ENCODE measurements around the gene SH3PXD2B. TPM values are rescaled to one million over a fixed set of nuclear protein-coding genes. Genes with fewer than 3 reads are reported as not detected.
"Not testable (repeated sequence)": the region's sequence is repeated elsewhere in the genome, so short reads cannot be mapped to it uniquely, and the experiment has no call there.

The SH3PXD2B gene
- total and polyA plus RNA-seq, 2 donors (not counting 1 experiment from before 2014, with no cell fraction given) = not detected

GRCh38 chr5:172370648-172371545 lies 83.4 kb downstream of the SH3PXD2B start:
- Histone ChIP-seq H3K4me1 (ENCODE audit: control insufficient read depth in 2 of 2, insufficient read depth in 2 of 2, low read length in 2 of 2) (no peaks in the 10 kb centered on the region), H3K36me3 (replicated peaks in 1 of 2; ENCODE audit: control extremely low read depth in 1 of 2, control insufficient read depth in 1 of 2, extremely low read depth in 1 of 2, insufficient read depth in 2 of 2, low read length in 1 of 2) (no peaks in the 10 kb centered on the region), H3K27ac (ENCODE audit: low read length in 2 of 2) (no peak overlapping the region), H2AFZ (ENCODE audit: insufficient read depth, low read depth, low read length, poor library complexity, severe bottlenecking) (no peak overlapping the region), H3K9me3 (ENCODE audit: control extremely low read depth in 1 of 3, control insufficient read depth in 2 of 3, insufficient read depth in 1 of 3, low read length in 2 of 3) (peaks cover 5 to 20% (median 12%) of the 10 kb centered on the region in 3 donors), H3K4me3 (ENCODE audit: control extremely low read depth in 1 of 5, extremely low read depth in 1 of 5, insufficient read depth in 1 of 5, low read depth in 2 of 5, low read length in 4 of 5) (no peak overlapping the region), H3K9ac (ENCODE audit: low read length) (no peak overlapping the region), H3K4me2 (replicated peaks; ENCODE audit: low read depth, low read length, poor library complexity, severe bottlenecking) (no peak overlapping the region), H3K79me2 (ENCODE audit: control insufficient read depth, insufficient read depth, low read length) (no peaks in the 10 kb centered on the region), H3K27me3 (replicated peaks in 1 of 4; ENCODE audit: control extremely low read depth in 1 of 4, control insufficient read depth in 3 of 4, insufficient read depth in 4 of 4, low read length in 3 of 4) (no peaks in the 10 kb centered on the region), H4K20me1 (ENCODE audit: control insufficient read depth, insufficient read depth, low read length, poor library complexity, severe bottlenecking) (no peaks in the 10 kb centered on the region)
- intact Hi-C loops (cut with micrococcal nuclease) = no loop called here
- CTCF ChIA-PET = no interaction called here
- TF ChIP-seq CTCF (IDR thresholded peaks at IDR 0.05) (peak; percentile 39), EZH2 (IDR thresholded peaks at IDR 0.05; ENCODE audit: borderline replicate concordance, insufficient read depth, low read depth, low read length, poor library complexity, severe bottlenecking) (no peak)
- DNase-seq (peak; percentile 10), ATAC-seq (ENCODE audit: low read depth) (no peak)
- WGBS (ENCODE audit: insufficient coverage) = no CpG with 5 or more reads among the region's 4 CpGs
- Mint-ChIP-seq H3K4me3 (no peak overlapping the region), H3K9me3 (ENCODE audit: insufficient read depth) (peaks cover 10% of the 10 kb centered on the region), H3K4me1 (no peaks in the 10 kb centered on the region), H3K27ac (no peak overlapping the region), H3K27me3 (peaks cover 3% of the 10 kb centered on the region)
- POLR2A ChIA-PET = no interaction called here

GRCh38 chr5:172370237-172370640 lies 84.1 kb downstream of the SH3PXD2B start:
- DNase-seq (no peak), ATAC-seq (ENCODE audit: low read depth) (no peak)
- H3K9me3 Mint-ChIP-seq (ENCODE audit: insufficient read depth) = peaks cover 10% of the 10 kb centered on the region
- Histone ChIP-seq H3K27me3 (replicated peaks in 1 of 4; ENCODE audit: control extremely low read depth in 1 of 4, control insufficient read depth in 3 of 4, insufficient read depth in 4 of 4, low read length in 3 of 4) (no peaks in the 10 kb centered on the region), H3K27ac (ENCODE audit: low read length in 2 of 2) (no peak overlapping the region), H2AFZ (ENCODE audit: insufficient read depth, low read depth, low read length, poor library complexity, severe bottlenecking) (no peak overlapping the region), H3K79me2 (ENCODE audit: control insufficient read depth, insufficient read depth, low read length) (no peaks in the 10 kb centered on the region), H3K36me3 (replicated peaks in 1 of 2; ENCODE audit: control extremely low read depth in 1 of 2, control insufficient read depth in 1 of 2, extremely low read depth in 1 of 2, insufficient read depth in 2 of 2, low read length in 1 of 2) (no peaks in the 10 kb centered on the region), H3K9ac (ENCODE audit: low read length) (no peak overlapping the region), H3K9me3 (ENCODE audit: control extremely low read depth in 1 of 3, control insufficient read depth in 2 of 3, insufficient read depth in 1 of 3, low read length in 2 of 3) (peaks cover 5 to 20% (median 12%) of the 10 kb centered on the region in 3 donors), H4K20me1 (ENCODE audit: control insufficient read depth, insufficient read depth, low read length, poor library complexity, severe bottlenecking) (no peaks in the 10 kb centered on the region), H3K4me2 (replicated peaks; ENCODE audit: low read depth, low read length, poor library complexity, severe bottlenecking) (no peak overlapping the region), H3K4me3 (ENCODE audit: control extremely low read depth in 1 of 5, extremely low read depth in 1 of 5, insufficient read depth in 1 of 5, low read depth in 2 of 5, low read length in 4 of 5) (no peak overlapping the region), H3K4me1 (ENCODE audit: control insufficient read depth in 2 of 2, insufficient read depth in 2 of 2, low read length in 2 of 2) (no peaks in the 10 kb centered on the region)
- H3K4me3 Mint-ChIP-seq = no peak overlapping the region
- CTCF ChIA-PET = no interaction called here
- H3K27me3 Mint-ChIP-seq = peaks cover 3% of the 10 kb centered on the region
- POLR2A ChIA-PET = no interaction called here
- H3K4me1 Mint-ChIP-seq = no peaks in the 10 kb centered on the region
- H3K27ac Mint-ChIP-seq = no peak overlapping the region
- intact Hi-C loops (cut with micrococcal nuclease) = no loop called here
- TF ChIP-seq CTCF (IDR thresholded peaks at IDR 0.05) = no peak
- TF ChIP-seq EZH2 (IDR thresholded peaks at IDR 0.05; ENCODE audit: borderline replicate concordance, insufficient read depth, low read depth, low read length, poor library complexity, severe bottlenecking) = no peak
- WGBS (ENCODE audit: insufficient coverage) = 25% methylated on average over 1 of the region's 4 CpGs

- 63% methylated on average over 1 of the region's 3 CpGs for WGBS (ENCODE audit: insufficient coverage)
- H3K27me3 ChIP-seq (replicated peaks in 1 of 4; ENCODE audit: control extremely low read depth in 1 of 4, control insufficient read depth in 3 of 4, insufficient read depth in 4 of 4, low read length in 3 of 4); H3K9me3 Mint-ChIP-seq (ENCODE audit: insufficient read depth); H3K4me3 Mint-ChIP-seq; H3K27ac ChIP-seq (ENCODE audit: low read length in 2 of 2); H3K4me3 ChIP-seq (ENCODE audit: control extremely low read depth in 1 of 5, extremely low read depth in 1 of 5, insufficient read depth in 1 of 5, low read depth in 2 of 5, low read length in 4 of 5); intact Hi-C loops (cut with micrococcal nuclease); H3K79me2 ChIP-seq (ENCODE audit: control insufficient read depth, insufficient read depth, low read length); H3K4me2 ChIP-seq (replicated peaks; ENCODE audit: low read depth, low read length, poor library complexity, severe bottlenecking); H4K20me1 ChIP-seq (ENCODE audit: control insufficient read depth, insufficient read depth, low read length, poor library complexity, severe bottlenecking); H3K4me1 Mint-ChIP-seq; H3K27ac Mint-ChIP-seq; H3K9ac ChIP-seq (ENCODE audit: low read length); ATAC-seq (ENCODE audit: low read depth); POLR2A ChIA-PET; H3K27me3 Mint-ChIP-seq; DNase-seq; H2AFZ ChIP-seq (ENCODE audit: insufficient read depth, low read depth, low read length, poor library complexity, severe bottlenecking); H3K4me1 ChIP-seq (ENCODE audit: control insufficient read depth in 2 of 2, insufficient read depth in 2 of 2, low read length in 2 of 2); H3K36me3 ChIP-seq (replicated peaks in 1 of 2; ENCODE audit: control extremely low read depth in 1 of 2, control insufficient read depth in 1 of 2, extremely low read depth in 1 of 2, insufficient read depth in 2 of 2, low read length in 1 of 2); CTCF ChIA-PET: not testable (repeated sequence)
- peaks cover 5 to 20% (median 12%) of the 10 kb centered on the region in 3 donors for H3K9me3 ChIP-seq (ENCODE audit: control extremely low read depth in 1 of 3, control insufficient read depth in 2 of 3, insufficient read depth in 1 of 3, low read length in 2 of 3)
Observed at GRCh38 chr5:172368699-172369098, 85.6 kb downstream of the SH3PXD2B start.

All from B cell (primary cell).